Esophagus muscularis mucosa (tissue), 3 donors: Measurements from ENCODE around the gene CRYL1.

Experiments
- CTCF ChIP-seq, 3 experiments: fragments of 200-600 bp in 2 of 3; fragments of 450-650 bp in 1 of 3; sonication (generic) in 2 of 3; IDR thresholded peaks; one replicate each; pipeline ENCODE4 v1.5.1; 2017 to 2019; ENCODE audit warnings: antibody characterized with exemption in 3 of 3, mild to moderate bottlenecking in 2 of 3, moderate library complexity in 1 of 3
- POLR2A ChIP-seq: fragments of 450-650 bp; IDR thresholded peaks from one replicate; pipeline ENCODE4 v1.6.1; 2017; ENCODE audit warnings: antibody characterized with exemption, moderate library complexity, mild to moderate bottlenecking, low read depth
- POLR2AphosphoS5 ChIP-seq, 2 donors: sonication (generic); formaldehyde crosslinking; IDR thresholded peaks; one replicate each; pipeline ENCODE4 v1.6.1; 2017; ENCODE audit warnings: antibody characterized with exemption in 2 of 2

GRCh38 chr13:20399515-20399914, 126.1 kb downstream of the CRYL1 start:
- no peak for TF ChIP-seq CTCF (IDR thresholded peaks at IDR 0.05)
- TF ChIP-seq POLR2A: no peak
- TF ChIP-seq POLR2AphosphoS5 (IDR thresholded peaks at IDR 0.05): no peak
